ENCODE data around the gene CDC26. TPM values are rescaled to one million over a fixed set of nuclear protein-coding genes. Genes with fewer than 3 reads are reported as not detected.

The CDC26 gene
- polyA plus RNA-seq, 1 donor from 2014 or later = 88.0 TPM

DNA sequence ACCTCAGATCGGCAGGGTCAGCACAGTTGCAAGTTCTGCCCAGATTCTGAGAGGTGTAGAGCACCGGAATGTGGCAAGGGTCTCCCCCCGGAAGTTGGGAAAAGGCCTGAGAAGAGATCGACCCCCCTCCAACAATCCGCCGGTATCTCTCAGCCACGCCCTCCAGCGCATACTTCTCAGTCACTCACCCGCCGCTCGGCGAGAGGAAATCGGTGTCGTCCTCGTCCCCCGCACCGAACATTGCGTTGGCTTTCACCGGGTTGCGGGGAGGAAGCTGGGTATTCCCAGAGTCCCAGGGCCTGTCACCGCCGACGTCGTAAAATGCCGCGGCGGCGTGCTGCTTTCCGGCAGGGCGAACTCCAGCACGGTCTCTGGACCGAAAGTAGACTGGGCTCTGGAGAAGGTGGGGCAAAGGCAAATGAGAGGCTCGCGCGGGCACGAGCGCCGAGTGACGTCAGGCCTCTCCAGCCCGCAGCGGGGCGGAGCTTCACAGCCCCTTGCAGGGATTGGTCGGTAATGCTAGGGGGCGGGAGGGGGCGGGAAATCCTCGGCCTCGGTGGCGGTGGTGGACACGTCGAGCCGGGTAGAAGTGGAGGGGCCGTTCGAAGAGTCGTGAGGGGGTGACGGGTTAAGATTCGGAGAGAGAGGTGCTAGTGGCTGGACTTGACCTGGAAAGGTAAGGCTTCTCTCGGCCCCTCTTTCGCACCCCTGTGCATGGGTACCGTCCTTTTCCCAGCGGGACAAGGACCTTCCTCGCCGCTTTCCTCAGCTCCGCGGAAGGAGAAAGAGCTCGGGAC lies 54.2 kb downstream of the CDC26 start, which contains the start of the genes FKBP15 and SLC31A1:
TSS of gene FKBP15 (minus strand) at position 275 of the 797 bp plus-strand sequence. CDS start at position 241, 34 bp downstream.
TSS of gene SLC31A1 (plus strand) at position 542 of the 797 bp plus-strand sequence. CDS start 34,605 bp downstream, outside the sequence.
- H2AFZ ChIP-seq (ENCODE audit: low read depth, low read length) = peak within 1 kb of the TSS; percentile 96
- H3K79me2 ChIP-seq (replicated peaks; ENCODE audit: insufficient read depth, low read length) = peaks cover 34% of the 10 kb centered on the region
- no peaks in the 10 kb centered on the region for H3K9me3 ChIP-seq (ENCODE audit: low read length)
- H3K27ac ChIP-seq (ENCODE audit: low read length) = peak within 1 kb of the TSS; percentile 84
- peak within 1 kb of the TSS; percentile 83 for H3K4me3 ChIP-seq (ENCODE audit: low read length)
- H3K27me3 ChIP-seq (ENCODE audit: insufficient read depth, low read depth, low read length) = no peaks in the 10 kb centered on the region
- no peaks in the 10 kb centered on the region for H3K9me2 ChIP-seq (ENCODE audit: insufficient read depth, low read length)
- H4K20me1 ChIP-seq (ENCODE audit: insufficient read depth) = no peaks in the 10 kb centered on the region
- TF ChIP-seq, protein P1, sequence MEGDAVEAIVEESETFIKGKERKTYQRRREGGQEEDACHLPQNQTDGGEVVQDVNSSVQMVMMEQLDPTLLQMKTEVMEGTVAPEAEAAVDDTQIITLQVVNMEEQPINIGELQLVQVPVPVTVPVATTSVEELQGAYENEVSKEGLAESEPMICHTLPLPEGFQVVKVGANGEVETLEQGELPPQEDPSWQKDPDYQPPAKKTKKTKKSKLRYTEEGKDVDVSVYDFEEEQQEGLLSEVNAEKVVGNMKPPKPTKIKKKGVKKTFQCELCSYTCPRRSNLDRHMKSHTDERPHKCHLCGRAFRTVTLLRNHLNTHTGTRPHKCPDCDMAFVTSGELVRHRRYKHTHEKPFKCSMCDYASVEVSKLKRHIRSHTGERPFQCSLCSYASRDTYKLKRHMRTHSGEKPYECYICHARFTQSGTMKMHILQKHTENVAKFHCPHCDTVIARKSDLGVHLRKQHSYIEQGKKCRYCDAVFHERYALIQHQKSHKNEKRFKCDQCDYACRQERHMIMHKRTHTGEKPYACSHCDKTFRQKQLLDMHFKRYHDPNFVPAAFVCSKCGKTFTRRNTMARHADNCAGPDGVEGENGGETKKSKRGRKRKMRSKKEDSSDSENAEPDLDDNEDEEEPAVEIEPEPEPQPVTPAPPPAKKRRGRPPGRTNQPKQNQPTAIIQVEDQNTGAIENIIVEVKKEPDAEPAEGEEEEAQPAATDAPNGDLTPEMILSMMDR (IDR thresholded peaks at IDR 0.05; ENCODE audit: poor library complexity, severe bottlenecking) = no peak
- TF ChIP-seq TAF1 (IDR thresholded peaks at IDR 0.05; ENCODE audit: low read depth) = peak; percentile 97
- no peak for TF ChIP-seq RAD21 (conservative IDR thresholded peaks at IDR 0.05)
- peak; percentile 18 for TF ChIP-seq SMC3 (conservative IDR thresholded peaks at IDR 0.05; ENCODE audit: poor library complexity)
- peak; percentile 84 for TF ChIP-seq POLR2AphosphoS5 (IDR thresholded peaks at IDR 0.05)
- TF ChIP-seq EZH2 (IDR thresholded peaks at IDR 0.05; ENCODE audit: borderline replicate concordance, insufficient read depth, low read length, poor library complexity, severe bottlenecking) = no peak
- peak; percentile 76 for TF ChIP-seq MXI1 (conservative IDR thresholded peaks at IDR 0.05; ENCODE audit: poor library complexity, severe bottlenecking)
- TF ChIP-seq, protein P2, sequence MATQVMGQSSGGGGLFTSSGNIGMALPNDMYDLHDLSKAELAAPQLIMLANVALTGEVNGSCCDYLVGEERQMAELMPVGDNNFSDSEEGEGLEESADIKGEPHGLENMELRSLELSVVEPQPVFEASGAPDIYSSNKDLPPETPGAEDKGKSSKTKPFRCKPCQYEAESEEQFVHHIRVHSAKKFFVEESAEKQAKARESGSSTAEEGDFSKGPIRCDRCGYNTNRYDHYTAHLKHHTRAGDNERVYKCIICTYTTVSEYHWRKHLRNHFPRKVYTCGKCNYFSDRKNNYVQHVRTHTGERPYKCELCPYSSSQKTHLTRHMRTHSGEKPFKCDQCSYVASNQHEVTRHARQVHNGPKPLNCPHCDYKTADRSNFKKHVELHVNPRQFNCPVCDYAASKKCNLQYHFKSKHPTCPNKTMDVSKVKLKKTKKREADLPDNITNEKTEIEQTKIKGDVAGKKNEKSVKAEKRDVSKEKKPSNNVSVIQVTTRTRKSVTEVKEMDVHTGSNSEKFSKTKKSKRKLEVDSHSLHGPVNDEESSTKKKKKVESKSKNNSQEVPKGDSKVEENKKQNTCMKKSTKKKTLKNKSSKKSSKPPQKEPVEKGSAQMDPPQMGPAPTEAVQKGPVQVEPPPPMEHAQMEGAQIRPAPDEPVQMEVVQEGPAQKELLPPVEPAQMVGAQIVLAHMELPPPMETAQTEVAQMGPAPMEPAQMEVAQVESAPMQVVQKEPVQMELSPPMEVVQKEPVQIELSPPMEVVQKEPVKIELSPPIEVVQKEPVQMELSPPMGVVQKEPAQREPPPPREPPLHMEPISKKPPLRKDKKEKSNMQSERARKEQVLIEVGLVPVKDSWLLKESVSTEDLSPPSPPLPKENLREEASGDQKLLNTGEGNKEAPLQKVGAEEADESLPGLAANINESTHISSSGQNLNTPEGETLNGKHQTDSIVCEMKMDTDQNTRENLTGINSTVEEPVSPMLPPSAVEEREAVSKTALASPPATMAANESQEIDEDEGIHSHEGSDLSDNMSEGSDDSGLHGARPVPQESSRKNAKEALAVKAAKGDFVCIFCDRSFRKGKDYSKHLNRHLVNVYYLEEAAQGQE (IDR thresholded peaks at IDR 0.05; ENCODE audit: borderline replicate concordance) = peak; percentile 79
- TF ChIP-seq EP300 (conservative IDR thresholded peaks at IDR 0.05; ENCODE audit: poor library complexity, severe bottlenecking) = peak; percentile 41
- H3K36me3 ChIP-seq (ENCODE audit: insufficient read depth, low read length) = peaks cover 7% of the 10 kb centered on the region
- H3F3A ChIP-seq (ENCODE audit: insufficient read depth, low read length, poor library complexity, severe bottlenecking) = no peaks in the 10 kb centered on the region
- H3K9ac ChIP-seq (ENCODE audit: low read length) = peak within 1 kb of the TSS; percentile 75
- H3K4me2 ChIP-seq (ENCODE audit: low read length) = peak within 1 kb of the TSS; percentile 84

DNA sequence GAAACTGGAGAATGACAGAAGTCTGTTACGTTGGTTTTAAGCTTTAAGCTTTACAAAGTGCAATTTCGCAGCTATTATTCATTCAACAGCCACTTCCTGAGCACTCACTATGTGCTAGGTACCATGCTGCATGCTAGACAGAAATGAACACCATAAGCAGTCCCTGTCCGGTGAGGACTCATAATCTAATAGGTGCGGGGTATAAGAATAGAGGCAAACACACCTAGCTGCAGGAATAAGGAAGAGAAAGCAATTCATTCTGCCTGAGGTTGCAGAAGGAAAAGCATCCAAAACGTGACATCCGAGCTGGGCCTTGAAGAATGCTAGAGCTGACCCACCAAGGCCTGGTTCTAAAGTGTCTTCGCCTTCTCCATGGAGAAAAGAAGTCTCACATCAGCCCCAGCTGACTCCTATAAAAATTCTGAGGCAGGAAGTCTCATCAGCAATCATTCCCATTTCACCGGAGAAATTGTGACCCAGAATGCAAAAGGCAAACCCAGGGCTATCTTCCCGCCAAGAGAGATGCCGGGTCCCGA lies 54.8 kb downstream of the CDC26 start:
- Histone ChIP-seq H3K79me2 (replicated peaks; ENCODE audit: insufficient read depth, low read length) (peaks cover 36% of the 10 kb centered on the region), H3K36me3 (ENCODE audit: insufficient read depth, low read length) (peaks cover 7% of the 10 kb centered on the region), H4K20me1 (ENCODE audit: insufficient read depth) (no peaks in the 10 kb centered on the region), H3K4me3 (ENCODE audit: low read length) (peak overlapping the region; percentile 83), H3K27ac (ENCODE audit: low read length) (peak overlapping the region; percentile 84), H3K4me2 (ENCODE audit: low read length) (peak overlapping the region; percentile 84), H3K9me2 (ENCODE audit: insufficient read depth, low read length) (no peaks in the 10 kb centered on the region), H2AFZ (ENCODE audit: low read depth, low read length) (peak overlapping the region; percentile 96), H3K9me3 (ENCODE audit: low read length) (no peaks in the 10 kb centered on the region), H3K9ac (ENCODE audit: low read length) (peak overlapping the region; percentile 75), H3K27me3 (ENCODE audit: insufficient read depth, low read depth, low read length) (no peaks in the 10 kb centered on the region), H3F3A (ENCODE audit: insufficient read depth, low read length, poor library complexity, severe bottlenecking) (no peaks in the 10 kb centered on the region)
- TF ChIP-seq, protein P1 (IDR thresholded peaks at IDR 0.05; ENCODE audit: poor library complexity, severe bottlenecking) = no peak
- no peak for TF ChIP-seq RAD21 (conservative IDR thresholded peaks at IDR 0.05)
- TF ChIP-seq MXI1 (conservative IDR thresholded peaks at IDR 0.05; ENCODE audit: poor library complexity, severe bottlenecking) = no peak
- TF ChIP-seq EZH2 (IDR thresholded peaks at IDR 0.05; ENCODE audit: borderline replicate concordance, insufficient read depth, low read length, poor library complexity, severe bottlenecking) = no peak
- no peak for TF ChIP-seq EP300 (conservative IDR thresholded peaks at IDR 0.05; ENCODE audit: poor library complexity, severe bottlenecking)
- no peak for TF ChIP-seq POLR2AphosphoS5 (IDR thresholded peaks at IDR 0.05)
- no peak for TF ChIP-seq SMC3 (conservative IDR thresholded peaks at IDR 0.05; ENCODE audit: poor library complexity)
- TF ChIP-seq, protein P2 (IDR thresholded peaks at IDR 0.05; ENCODE audit: borderline replicate concordance) = no peak
- no peak for TF ChIP-seq TAF1 (IDR thresholded peaks at IDR 0.05; ENCODE audit: low read depth)

Measured in neural cell (in vitro differentiated cells).